WTC11 (cell line): ENCODE measurements around the gene CDH13. TPM values are rescaled to one million over a fixed set of nuclear protein-coding genes. Genes with fewer than 3 reads are reported as not detected.

Experiments used
- ATAC-seq: fragments of 200-7000 bp; cut with Tn5 transposase; 2 replicates; pipeline ENCODE4 v1.10.0; 2021; ENCODE audit warnings: mild to moderate bottlenecking, moderate library complexity
- CTCF ChIA-PET: fragments of 300-600 bp; sonication (Branson Sonifier 250); formaldehyde crosslinking; loops from one replicate; lab custom pipeline; 2021; ENCODE audit warnings: antibody characterized with exemption; lab: Charles Lee
- POLR2A ChIA-PET: fragments of 350-600 bp; sonication (Branson Sonifier 250); formaldehyde crosslinking; loops from one replicate; lab custom pipeline; 2021; ENCODE audit warnings: antibody characterized with exemption; lab: Charles Lee
- DNase-seq: peaks from one replicate; pipeline ENCODE4 v3.0.0; 2021; ENCODE audit warnings: low spot score
- H3K27ac Mint-ChIP-seq: 2 replicates; pipeline ENCODE4 v1.8.0; 2021; ENCODE audit warnings: mixed read lengths
- H3K27me3 Mint-ChIP-seq: 2 replicates; pipeline ENCODE4 v1.8.0; 2021; ENCODE audit warnings: low read depth, mild to moderate bottlenecking, moderate library complexity, mixed read lengths
- H3K36me3 Mint-ChIP-seq: 2 replicates; pipeline ENCODE4 v1.8.0; 2021; ENCODE audit warnings: mixed read lengths
- H3K4me1 Mint-ChIP-seq: 2 replicates; pipeline ENCODE4 v1.8.0; 2022; ENCODE audit warnings: mixed read lengths
- H3K4me3 Mint-ChIP-seq: 2 replicates; pipeline ENCODE4 v1.8.0; 2021; ENCODE audit warnings: mild to moderate bottlenecking, moderate library complexity, mixed read lengths
- H3K9me3 Mint-ChIP-seq: 2 replicates; pipeline ENCODE4 v1.8.0; 2021; ENCODE audit warnings: mixed read lengths
- ATF1 ChIP-seq: sonication (generic); formaldehyde crosslinking; IDR thresholded peaks from 2 replicates; pipeline ENCODE4 v1.8.1; 2023; ENCODE audit warnings: mild to moderate bottlenecking, moderate library complexity, missing genetic modification reagents
- CREB1 ChIP-seq: sonication (generic); formaldehyde crosslinking; IDR thresholded peaks from 2 replicates; pipeline ENCODE4 v1.8.0; 2023; ENCODE audit warnings: mild to moderate bottlenecking, missing genetic modification reagents
- EMX1 ChIP-seq: fragments of 250-450 bp; sonication (Bioruptor Pico); IDR thresholded peaks from 2 replicates; pipeline ENCODE4 v1.8.0; 2021; ENCODE audit warnings: mild to moderate bottlenecking
- ETV6 ChIP-seq: sonication (generic); formaldehyde crosslinking; IDR thresholded peaks from 2 replicates; pipeline ENCODE4 v1.8.1; 2022; ENCODE audit warnings: mild to moderate bottlenecking, missing genetic modification reagents
- FOXK1 ChIP-seq: sonication (generic); formaldehyde crosslinking; IDR thresholded peaks from 2 replicates; pipeline ENCODE4 v1.8.0; 2022; ENCODE audit warnings: mild to moderate bottlenecking, moderate library complexity, missing genetic modification reagents
- FOXP1 ChIP-seq: sonication (generic); formaldehyde crosslinking; IDR thresholded peaks from 2 replicates; pipeline ENCODE4 v1.8.0; 2022; ENCODE audit warnings: missing genetic modification reagents, mild to moderate bottlenecking, moderate library complexity, borderline replicate concordance
- JUN ChIP-seq: sonication (generic); formaldehyde crosslinking; IDR thresholded peaks from 2 replicates; pipeline ENCODE4 v1.8.0; 2023; ENCODE audit warnings: mild to moderate bottlenecking, missing genetic modification reagents
- KAT7 ChIP-seq: sonication (generic); formaldehyde crosslinking; IDR thresholded peaks from 2 replicates; pipeline ENCODE4 v1.8.1; 2023; ENCODE audit warnings: missing genetic modification reagents, mild to moderate bottlenecking, borderline replicate concordance
- MXD4 ChIP-seq: fragments of 250-450 bp; sonication (Bioruptor Pico); IDR thresholded peaks from 2 replicates; pipeline ENCODE4 v1.8.0; 2021; ENCODE audit warnings: mild to moderate bottlenecking, moderate library complexity, borderline replicate concordance
- OVOL2 ChIP-seq: fragments of 250-450 bp; sonication (Bioruptor Pico); IDR thresholded peaks from 2 replicates; pipeline ENCODE4 v1.9.0; 2021; ENCODE audit warnings: mild to moderate bottlenecking, borderline replicate concordance
- SMAD3 ChIP-seq: sonication (generic); formaldehyde crosslinking; IDR thresholded peaks from 2 replicates; pipeline ENCODE4 v1.8.0; 2022; ENCODE audit warnings: missing genetic modification reagents, mild to moderate bottlenecking, borderline replicate concordance
- SMAD4 ChIP-seq: sonication (generic); formaldehyde crosslinking; IDR thresholded peaks from 2 replicates; pipeline ENCODE4 v1.8.0; 2022; ENCODE audit warnings: mild to moderate bottlenecking, missing genetic modification reagents
- SP1 ChIP-seq: sonication (generic); formaldehyde crosslinking; conservative IDR thresholded peaks from 2 replicates; pipeline ENCODE4 v1.8.1; 2022; ENCODE audit warnings: missing genetic modification reagents
- TCF7 ChIP-seq: sonication (generic); formaldehyde crosslinking; IDR thresholded peaks from 2 replicates; pipeline ENCODE4 v1.8.0; 2022; ENCODE audit warnings: mild to moderate bottlenecking, low read depth, missing genetic modification reagents, moderate library complexity
- TEAD4 ChIP-seq: sonication (generic); formaldehyde crosslinking; IDR thresholded peaks from 2 replicates; pipeline ENCODE4 v1.8.0; 2022; ENCODE audit warnings: mild to moderate bottlenecking, missing genetic modification reagents
- ZMAT4 ChIP-seq: fragments of 250-450 bp; sonication (Bioruptor Pico); IDR thresholded peaks from 2 replicates; pipeline ENCODE4 v1.9.0; 2021; ENCODE audit warnings: mild to moderate bottlenecking
- ZNF532 ChIP-seq: fragments of 250-450 bp; sonication (Bioruptor Pico); IDR thresholded peaks from 2 replicates; pipeline ENCODE4 v1.9.0; 2021; ENCODE audit warnings: mild to moderate bottlenecking, borderline replicate concordance
- ZNF671 ChIP-seq: fragments of 250-450 bp; sonication (Bioruptor Pico); IDR thresholded peaks from 2 replicates; pipeline ENCODE4 v1.8.0; 2021; ENCODE audit warnings: mild to moderate bottlenecking
- total RNA-seq: library from RNA; stranded (reverse); gene quantifications from 3 replicates; pipeline ENCODE4 v1.2.3, GENCODE V29; 2021
- TF ChIP-seq, protein P1 (sequence below): fragments of 250-450 bp; sonication (Bioruptor Pico); IDR thresholded peaks from 2 replicates; pipeline ENCODE4 v1.8.0; 2021; ENCODE audit warnings: mild to moderate bottlenecking
- TF ChIP-seq, protein P2 (sequence below): sonication (generic); formaldehyde crosslinking; IDR thresholded peaks from 2 replicates; pipeline ENCODE4 v1.8.0; 2023; ENCODE audit warnings: mild to moderate bottlenecking, missing genetic modification reagents
- TF ChIP-seq, protein P3 (sequence below): sonication (generic); formaldehyde crosslinking; IDR thresholded peaks from 2 replicates; pipeline ENCODE4 v1.8.1; 2023; ENCODE audit warnings: mild to moderate bottlenecking, missing genetic modification reagents, borderline replicate concordance

CDH13 gene
- total RNA-seq, 1 experiment from 2014 or later, result 0.81 TPM

- TF ChIP-seq ZNF532 (CRISPR knock-in tag) (no peak), MXD4 (CRISPR knock-in tag) (no peak)
These were observed 1212.8 kb downstream of the CDH13 start (continued) for GRCh38 chr16:83839561-83839960.

GRCh38 chr16:83840060-83840617 is 1213.4 kb downstream of the CDH13 start:
- CTCF ChIA-PET, result no interaction called here
- H3K27ac Mint-ChIP-seq, result peak overlapping the region; percentile 100
- POLR2A ChIA-PET, result no interaction called here
- ATAC-seq, result peak; percentile 66
- H3K36me3 Mint-ChIP-seq, result no peaks in the 10 kb centered on the region
- DNase-seq, result no peak
- no peaks in the 10 kb centered on the region for H3K27me3 Mint-ChIP-seq
- peaks cover 5% of the 10 kb centered on the region; the same call in 1 of the 2 replicates for H3K9me3 Mint-ChIP-seq
- peaks cover 91% of the 10 kb centered on the region for H3K4me1 Mint-ChIP-seq
- peak overlapping the region; percentile 43 for H3K4me3 Mint-ChIP-seq
- TF ChIP-seq ETV6 (0 out of 2 replicates have a peak, but pooled peaks have one; percentile 32), KAT7 (CRISPR knock-in tag) (no peak)

DNA sequence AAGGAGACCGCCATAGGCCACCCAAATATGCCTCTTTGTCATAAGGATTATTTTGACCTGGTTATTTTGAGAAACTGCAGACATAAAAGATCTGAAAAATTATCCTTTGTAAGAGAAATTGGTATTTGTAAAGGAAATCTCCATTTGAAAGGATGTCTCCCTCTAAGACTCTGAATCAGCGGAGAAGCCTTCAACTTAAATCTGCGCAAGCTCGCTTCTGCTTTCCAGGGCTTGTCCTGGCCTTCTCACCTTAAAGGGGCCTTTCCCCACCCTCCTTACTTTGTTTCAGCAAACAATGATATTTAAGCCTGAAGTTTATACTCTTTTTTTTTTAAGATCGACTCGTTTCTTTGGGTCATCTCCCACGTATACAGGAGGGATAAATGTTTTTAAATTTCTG is 1215.5 kb downstream of the CDH13 start:
- Mint-ChIP-seq H3K4me1 (peaks cover 75% of the 10 kb centered on the region), H3K9me3 (peaks cover 5% of the 10 kb centered on the region; the same call in 1 of the 2 replicates), H3K27me3 (no peaks in the 10 kb centered on the region), H3K36me3 (no peaks in the 10 kb centered on the region), H3K27ac (peak overlapping the region; percentile 97), H3K4me3 (no peak overlapping the region)
- ATAC-seq, result 0 out of 2 replicates have a peak, but pooled peaks have one; percentile 9
- ChIA-PET CTCF (interaction anchor here (1.0 to 2.0 kb wide), 4 partner anchors 15 to 442 kb away, joined by 3 to 7 read pairs (median 4); no protein-coding TSS in a partner anchor), POLR2A (interaction anchor here (0.6 kb wide), 2 partner anchors 160 to 193 kb away, joined by 3 read pairs; no protein-coding TSS in a partner anchor)
- DNase-seq, result no peak
- TF ChIP-seq ZNF671 (CRISPR knock-in tag) (no peak), SP1 (no peak), FOXK1 (CRISPR knock-in tag) (no peak), SMAD4 (CRISPR knock-in tag) (no peak), CREB1 (CRISPR knock-in tag) (no peak), TEAD4 (no peak), ZMAT4 (no peak), SMAD3 (CRISPR knock-in tag) (no peak), ATF1 (CRISPR knock-in tag) (no peak), EMX1 (no peak), TCF7 (CRISPR knock-in tag) (no peak), FOXP1 (CRISPR knock-in tag) (no peak), OVOL2 (no peak), JUN (CRISPR knock-in tag) (no peak)
- TF ChIP-seq, protein P1, sequence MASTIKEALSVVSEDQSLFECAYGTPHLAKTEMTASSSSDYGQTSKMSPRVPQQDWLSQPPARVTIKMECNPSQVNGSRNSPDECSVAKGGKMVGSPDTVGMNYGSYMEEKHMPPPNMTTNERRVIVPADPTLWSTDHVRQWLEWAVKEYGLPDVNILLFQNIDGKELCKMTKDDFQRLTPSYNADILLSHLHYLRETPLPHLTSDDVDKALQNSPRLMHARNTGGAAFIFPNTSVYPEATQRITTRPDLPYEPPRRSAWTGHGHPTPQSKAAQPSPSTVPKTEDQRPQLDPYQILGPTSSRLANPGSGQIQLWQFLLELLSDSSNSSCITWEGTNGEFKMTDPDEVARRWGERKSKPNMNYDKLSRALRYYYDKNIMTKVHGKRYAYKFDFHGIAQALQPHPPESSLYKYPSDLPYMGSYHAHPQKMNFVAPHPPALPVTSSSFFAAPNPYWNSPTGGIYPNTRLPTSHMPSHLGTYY (CRISPR knock-in tag), result no peak
- TF ChIP-seq, protein P2, sequence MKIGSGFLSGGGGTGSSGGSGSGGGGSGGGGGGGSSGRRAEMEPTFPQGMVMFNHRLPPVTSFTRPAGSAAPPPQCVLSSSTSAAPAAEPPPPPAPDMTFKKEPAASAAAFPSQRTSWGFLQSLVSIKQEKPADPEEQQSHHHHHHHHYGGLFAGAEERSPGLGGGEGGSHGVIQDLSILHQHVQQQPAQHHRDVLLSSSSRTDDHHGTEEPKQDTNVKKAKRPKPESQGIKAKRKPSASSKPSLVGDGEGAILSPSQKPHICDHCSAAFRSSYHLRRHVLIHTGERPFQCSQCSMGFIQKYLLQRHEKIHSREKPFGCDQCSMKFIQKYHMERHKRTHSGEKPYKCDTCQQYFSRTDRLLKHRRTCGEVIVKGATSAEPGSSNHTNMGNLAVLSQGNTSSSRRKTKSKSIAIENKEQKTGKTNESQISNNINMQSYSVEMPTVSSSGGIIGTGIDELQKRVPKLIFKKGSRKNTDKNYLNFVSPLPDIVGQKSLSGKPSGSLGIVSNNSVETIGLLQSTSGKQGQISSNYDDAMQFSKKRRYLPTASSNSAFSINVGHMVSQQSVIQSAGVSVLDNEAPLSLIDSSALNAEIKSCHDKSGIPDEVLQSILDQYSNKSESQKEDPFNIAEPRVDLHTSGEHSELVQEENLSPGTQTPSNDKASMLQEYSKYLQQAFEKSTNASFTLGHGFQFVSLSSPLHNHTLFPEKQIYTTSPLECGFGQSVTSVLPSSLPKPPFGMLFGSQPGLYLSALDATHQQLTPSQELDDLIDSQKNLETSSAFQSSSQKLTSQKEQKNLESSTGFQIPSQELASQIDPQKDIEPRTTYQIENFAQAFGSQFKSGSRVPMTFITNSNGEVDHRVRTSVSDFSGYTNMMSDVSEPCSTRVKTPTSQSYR, result no peak
- TF ChIP-seq, protein P3, sequence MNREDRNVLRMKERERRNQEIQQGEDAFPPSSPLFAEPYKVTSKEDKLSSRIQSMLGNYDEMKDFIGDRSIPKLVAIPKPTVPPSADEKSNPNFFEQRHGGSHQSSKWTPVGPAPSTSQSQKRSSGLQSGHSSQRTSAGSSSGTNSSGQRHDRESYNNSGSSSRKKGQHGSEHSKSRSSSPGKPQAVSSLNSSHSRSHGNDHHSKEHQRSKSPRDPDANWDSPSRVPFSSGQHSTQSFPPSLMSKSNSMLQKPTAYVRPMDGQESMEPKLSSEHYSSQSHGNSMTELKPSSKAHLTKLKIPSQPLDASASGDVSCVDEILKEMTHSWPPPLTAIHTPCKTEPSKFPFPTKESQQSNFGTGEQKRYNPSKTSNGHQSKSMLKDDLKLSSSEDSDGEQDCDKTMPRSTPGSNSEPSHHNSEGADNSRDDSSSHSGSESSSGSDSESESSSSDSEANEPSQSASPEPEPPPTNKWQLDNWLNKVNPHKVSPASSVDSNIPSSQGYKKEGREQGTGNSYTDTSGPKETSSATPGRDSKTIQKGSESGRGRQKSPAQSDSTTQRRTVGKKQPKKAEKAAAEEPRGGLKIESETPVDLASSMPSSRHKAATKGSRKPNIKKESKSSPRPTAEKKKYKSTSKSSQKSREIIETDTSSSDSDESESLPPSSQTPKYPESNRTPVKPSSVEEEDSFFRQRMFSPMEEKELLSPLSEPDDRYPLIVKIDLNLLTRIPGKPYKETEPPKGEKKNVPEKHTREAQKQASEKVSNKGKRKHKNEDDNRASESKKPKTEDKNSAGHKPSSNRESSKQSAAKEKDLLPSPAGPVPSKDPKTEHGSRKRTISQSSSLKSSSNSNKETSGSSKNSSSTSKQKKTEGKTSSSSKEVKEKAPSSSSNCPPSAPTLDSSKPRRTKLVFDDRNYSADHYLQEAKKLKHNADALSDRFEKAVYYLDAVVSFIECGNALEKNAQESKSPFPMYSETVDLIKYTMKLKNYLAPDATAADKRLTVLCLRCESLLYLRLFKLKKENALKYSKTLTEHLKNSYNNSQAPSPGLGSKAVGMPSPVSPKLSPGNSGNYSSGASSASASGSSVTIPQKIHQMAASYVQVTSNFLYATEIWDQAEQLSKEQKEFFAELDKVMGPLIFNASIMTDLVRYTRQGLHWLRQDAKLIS (CRISPR knock-in tag), result no peak
